ENCODE data around the gene NDUFB11.

The NDUFB11 gene

GRCh38 chrX:47174376-47174775 is 29.9 kb upstream of the NDUFB11 start:
- no peak for FAIRE-seq

GRCh38 chrX:47172971-47173792 is 28.7 kb upstream of the NDUFB11 start:
- FAIRE-seq: no peak

GRCh38 chrX:47172549-47172948 is 28.0 kb upstream of the NDUFB11 start:
- no peak for FAIRE-seq

- FAIRE-seq: no peak
Observed at GRCh38 chrX:47171996-47172395, 27.5 kb upstream of the NDUFB11 start.

GRCh38 chrX:47170861-47171692 is 26.6 kb upstream of the NDUFB11 start:
- FAIRE-seq: no peak

GRCh38 chrX:47169726-47170515 is 25.4 kb upstream of the NDUFB11 start:
- no peak for FAIRE-seq

- FAIRE-seq: no peak
Observed at GRCh38 chrX:47169273-47169672, 24.8 kb upstream of the NDUFB11 start.

GRCh38 chrX:47168495-47169073 is 24.1 kb upstream of the NDUFB11 start:
- FAIRE-seq: no peak

GRCh38 chrX:47166126-47166525 is 21.6 kb upstream of the NDUFB11 start:
- no peak for FAIRE-seq

GRCh38 chrX:47164420-47164819 is 19.9 kb upstream of the NDUFB11 start:
- no peak for FAIRE-seq

GRCh38 chrX:47162927-47163583 is 18.6 kb upstream of the NDUFB11 start:
- no peak for FAIRE-seq

GRCh38 chrX:47160781-47161180 is 16.3 kb upstream of the NDUFB11 start:
- no peak for FAIRE-seq

- no peak for FAIRE-seq
Observed at GRCh38 chrX:47158781-47159180, 14.3 kb upstream of the NDUFB11 start.

- no peak for FAIRE-seq
Observed at GRCh38 chrX:47158131-47158530, 13.6 kb upstream of the NDUFB11 start.

GRCh38 chrX:47156611-47157520 is 12.4 kb upstream of the NDUFB11 start:
- no peak for FAIRE-seq

GRCh38 chrX:47151435-47151834 is 6.9 kb upstream of the NDUFB11 start:
- FAIRE-seq: no peak

- no peak for FAIRE-seq
Observed at GRCh38 chrX:47148946-47149345, 4.4 kb upstream of the NDUFB11 start.

GRCh38 chrX:47146936-47147859 is 2.7 kb upstream of the NDUFB11 start:
- no peak for FAIRE-seq

GRCh38 chrX:47146121-47146935 is 1.8 kb upstream of the NDUFB11 start:
- no peak for FAIRE-seq

Data from islet of Langerhans (tissue), 1 donor.